Progenitor cell of endocrine pancreas (in vitro differentiated cells): Measurements from ENCODE around the gene MADCAM1. TPM values are rescaled to one million over a fixed set of nuclear protein-coding genes. Genes with fewer than 3 reads are reported as not detected.

Experiments
- DNase-seq: peaks from one replicate; pipeline ENCODE4 v3.0.0; 2021; ENCODE audit warnings: low spot score; ENCODE audit not compliant: unreplicated experiment
- H3K27ac Mint-ChIP-seq: 2 replicates; pipeline ENCODE4 v1.8.0; 2021; ENCODE audit warnings: mild to moderate bottlenecking, moderate library complexity, mixed read lengths
- H3K27me3 Mint-ChIP-seq: 2 replicates; pipeline ENCODE4 v1.8.0; 2021; ENCODE audit warnings: mixed read lengths
- H3K36me3 Mint-ChIP-seq: 2 replicates; pipeline ENCODE4 v1.8.0; 2022; ENCODE audit warnings: mixed read lengths; ENCODE audit not compliant: insufficient read depth
- H3K4me1 Mint-ChIP-seq: 2 replicates; pipeline ENCODE4 v1.8.0; 2021; ENCODE audit warnings: low read depth, mixed read lengths
- H3K4me3 Mint-ChIP-seq: 2 replicates; pipeline ENCODE4 v1.8.0; 2021; ENCODE audit warnings: low read depth, mild to moderate bottlenecking, moderate library complexity, mixed read lengths
- H3K9me3 Mint-ChIP-seq: 2 replicates; pipeline ENCODE4 v1.8.0; 2021; ENCODE audit warnings: low read depth, mixed read lengths
- CTCF ChIP-seq: fragments of 200-600 bp; sonication (generic); IDR thresholded peaks from one replicate; pipeline ENCODE4 v1.5.0; 2021; ENCODE audit warnings: antibody characterized with exemption, mild to moderate bottlenecking; ENCODE audit not compliant: unreplicated experiment
- total RNA-seq: library from RNA; stranded (reverse); gene quantifications from 2 replicates; pipeline ENCODE4 v1.2.1, GENCODE V29; 2021

Gene MADCAM1
- total RNA-seq, 1 donor from 2014 or later: 0.77 TPM

GRCh38 chr19:504616-505015 lies 8.3 kb downstream of the MADCAM1 start:
- DNase-seq: no peak
- H3K27me3 Mint-ChIP-seq: peaks cover 13% of the 10 kb centered on the region
- TF ChIP-seq CTCF: no peak
- H3K27ac Mint-ChIP-seq: no peak overlapping the region
- peaks cover 5% of the 10 kb centered on the region for H3K4me1 Mint-ChIP-seq
- no peak overlapping the region for H3K4me3 Mint-ChIP-seq
- peaks cover 3% of the 10 kb centered on the region for H3K36me3 Mint-ChIP-seq
- no peaks in the 10 kb centered on the region for H3K9me3 Mint-ChIP-seq

GRCh38 chr19:506404-507285 lies 10.4 kb downstream of the MADCAM1 start:
- H3K27ac Mint-ChIP-seq: peak overlapping the region; percentile 100
- TF ChIP-seq CTCF: peak; percentile 97
- peaks cover 15% of the 10 kb centered on the region for H3K27me3 Mint-ChIP-seq
- peak overlapping the region; percentile 85 for H3K4me3 Mint-ChIP-seq
- H3K9me3 Mint-ChIP-seq: no peaks in the 10 kb centered on the region
- peak; percentile 86 for DNase-seq
- peaks cover 3% of the 10 kb centered on the region for H3K36me3 Mint-ChIP-seq
- H3K4me1 Mint-ChIP-seq: peaks cover 8% of the 10 kb centered on the region

- no peak for TF ChIP-seq CTCF
- Mint-ChIP-seq H3K9me3 (no peaks in the 10 kb centered on the region), H3K27me3 (peaks cover 11% of the 10 kb centered on the region), H3K4me3 (peak within 1 kb of the TSS; percentile 85), H3K27ac (peak within 1 kb of the TSS; percentile 100), H3K4me1 (peaks cover 8% of the 10 kb centered on the region), H3K36me3 (peaks cover 3% of the 10 kb centered on the region)
- peak; percentile 55 for DNase-seq
These were observed 11.3 kb downstream of the MADCAM1 start, which contains the start of gene TPGS1 for GRCh38 chr19:507286-508203. TPGS1 (plus strand) TSS chr19:507497; CDS start chr19:507507, 10 bp downstream.

GRCh38 chr19:508204-509150 lies 12.2 kb downstream of the MADCAM1 start:
- Mint-ChIP-seq H3K4me3 (peak overlapping the region; percentile 85), H3K27ac (peak overlapping the region; percentile 85), H3K9me3 (no peaks in the 10 kb centered on the region), H3K4me1 (peaks cover 8% of the 10 kb centered on the region), H3K27me3 (peaks cover 7% of the 10 kb centered on the region), H3K36me3 (peaks cover 3% of the 10 kb centered on the region)
- no peak for DNase-seq
- no peak for TF ChIP-seq CTCF
